ENCODE data around the gene PHYH.

PHYH gene

DNA sequence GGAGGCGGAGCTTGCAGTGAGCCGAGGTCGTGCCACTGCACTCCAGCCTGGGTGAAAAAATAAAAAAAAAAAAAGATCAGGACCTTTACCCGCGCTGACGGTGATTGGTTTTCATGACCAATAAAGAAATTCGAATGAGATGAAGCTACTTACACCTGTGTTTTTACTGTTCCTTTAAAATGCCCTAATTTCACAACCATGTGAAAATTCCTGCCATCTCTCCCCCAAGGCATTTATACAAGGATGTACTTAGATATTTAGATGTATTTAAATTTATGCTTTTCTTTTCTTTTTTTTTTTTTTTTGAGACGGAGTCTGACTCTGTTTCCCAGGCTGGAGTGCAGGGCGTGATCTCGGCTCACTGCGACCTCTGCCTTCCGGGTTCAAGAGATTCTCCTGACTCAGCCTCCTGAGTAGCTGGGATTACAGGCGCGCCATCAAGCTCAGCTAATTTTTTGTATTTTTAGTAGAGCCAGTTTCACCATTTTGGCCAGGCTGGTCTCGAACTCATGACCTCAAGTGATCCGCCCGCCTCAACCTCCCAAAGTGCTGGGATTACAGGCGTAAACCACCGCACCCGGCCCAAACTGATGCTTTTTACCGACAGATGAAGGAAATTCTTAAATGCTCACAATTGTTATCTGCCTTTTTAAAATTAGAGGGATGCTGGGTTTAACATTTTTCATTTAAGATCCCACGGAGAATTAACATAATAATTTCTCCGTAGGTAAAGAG, 3.1 kb upstream of the PHYH start:
- H3K27me3 ChIP-seq (ENCODE audit: insufficient read depth, poor library complexity, severe bottlenecking): no peaks in the 10 kb centered on the region
- H3K4me3 ChIP-seq (replicated peaks; ENCODE audit: insufficient read depth, low read length): no peak overlapping the region
- TF ChIP-seq POLR2AphosphoS5 (IDR thresholded peaks at IDR 0.05; ENCODE audit: low read depth) (no peak), GABPA (IDR thresholded peaks at IDR 0.05; ENCODE audit: low read depth) (no peak), SPI1 (IDR thresholded peaks at IDR 0.05; ENCODE audit: borderline replicate concordance, low read depth) (no peak)
- TF ChIP-seq, protein P1, sequence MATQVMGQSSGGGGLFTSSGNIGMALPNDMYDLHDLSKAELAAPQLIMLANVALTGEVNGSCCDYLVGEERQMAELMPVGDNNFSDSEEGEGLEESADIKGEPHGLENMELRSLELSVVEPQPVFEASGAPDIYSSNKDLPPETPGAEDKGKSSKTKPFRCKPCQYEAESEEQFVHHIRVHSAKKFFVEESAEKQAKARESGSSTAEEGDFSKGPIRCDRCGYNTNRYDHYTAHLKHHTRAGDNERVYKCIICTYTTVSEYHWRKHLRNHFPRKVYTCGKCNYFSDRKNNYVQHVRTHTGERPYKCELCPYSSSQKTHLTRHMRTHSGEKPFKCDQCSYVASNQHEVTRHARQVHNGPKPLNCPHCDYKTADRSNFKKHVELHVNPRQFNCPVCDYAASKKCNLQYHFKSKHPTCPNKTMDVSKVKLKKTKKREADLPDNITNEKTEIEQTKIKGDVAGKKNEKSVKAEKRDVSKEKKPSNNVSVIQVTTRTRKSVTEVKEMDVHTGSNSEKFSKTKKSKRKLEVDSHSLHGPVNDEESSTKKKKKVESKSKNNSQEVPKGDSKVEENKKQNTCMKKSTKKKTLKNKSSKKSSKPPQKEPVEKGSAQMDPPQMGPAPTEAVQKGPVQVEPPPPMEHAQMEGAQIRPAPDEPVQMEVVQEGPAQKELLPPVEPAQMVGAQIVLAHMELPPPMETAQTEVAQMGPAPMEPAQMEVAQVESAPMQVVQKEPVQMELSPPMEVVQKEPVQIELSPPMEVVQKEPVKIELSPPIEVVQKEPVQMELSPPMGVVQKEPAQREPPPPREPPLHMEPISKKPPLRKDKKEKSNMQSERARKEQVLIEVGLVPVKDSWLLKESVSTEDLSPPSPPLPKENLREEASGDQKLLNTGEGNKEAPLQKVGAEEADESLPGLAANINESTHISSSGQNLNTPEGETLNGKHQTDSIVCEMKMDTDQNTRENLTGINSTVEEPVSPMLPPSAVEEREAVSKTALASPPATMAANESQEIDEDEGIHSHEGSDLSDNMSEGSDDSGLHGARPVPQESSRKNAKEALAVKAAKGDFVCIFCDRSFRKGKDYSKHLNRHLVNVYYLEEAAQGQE (IDR thresholded peaks at IDR 0.05; ENCODE audit: insufficient replicate concordance, low read depth): no peak
- TF ChIP-seq, protein P2, sequence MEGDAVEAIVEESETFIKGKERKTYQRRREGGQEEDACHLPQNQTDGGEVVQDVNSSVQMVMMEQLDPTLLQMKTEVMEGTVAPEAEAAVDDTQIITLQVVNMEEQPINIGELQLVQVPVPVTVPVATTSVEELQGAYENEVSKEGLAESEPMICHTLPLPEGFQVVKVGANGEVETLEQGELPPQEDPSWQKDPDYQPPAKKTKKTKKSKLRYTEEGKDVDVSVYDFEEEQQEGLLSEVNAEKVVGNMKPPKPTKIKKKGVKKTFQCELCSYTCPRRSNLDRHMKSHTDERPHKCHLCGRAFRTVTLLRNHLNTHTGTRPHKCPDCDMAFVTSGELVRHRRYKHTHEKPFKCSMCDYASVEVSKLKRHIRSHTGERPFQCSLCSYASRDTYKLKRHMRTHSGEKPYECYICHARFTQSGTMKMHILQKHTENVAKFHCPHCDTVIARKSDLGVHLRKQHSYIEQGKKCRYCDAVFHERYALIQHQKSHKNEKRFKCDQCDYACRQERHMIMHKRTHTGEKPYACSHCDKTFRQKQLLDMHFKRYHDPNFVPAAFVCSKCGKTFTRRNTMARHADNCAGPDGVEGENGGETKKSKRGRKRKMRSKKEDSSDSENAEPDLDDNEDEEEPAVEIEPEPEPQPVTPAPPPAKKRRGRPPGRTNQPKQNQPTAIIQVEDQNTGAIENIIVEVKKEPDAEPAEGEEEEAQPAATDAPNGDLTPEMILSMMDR (IDR thresholded peaks at IDR 0.05; ENCODE audit: insufficient read depth, low read length): no peak
- H3K27ac ChIP-seq (replicated peaks): no peak overlapping the region
- no peak for DNase-seq (ENCODE audit: low read depth in 1 of 2, low spot score in 1 of 2)

DNA sequence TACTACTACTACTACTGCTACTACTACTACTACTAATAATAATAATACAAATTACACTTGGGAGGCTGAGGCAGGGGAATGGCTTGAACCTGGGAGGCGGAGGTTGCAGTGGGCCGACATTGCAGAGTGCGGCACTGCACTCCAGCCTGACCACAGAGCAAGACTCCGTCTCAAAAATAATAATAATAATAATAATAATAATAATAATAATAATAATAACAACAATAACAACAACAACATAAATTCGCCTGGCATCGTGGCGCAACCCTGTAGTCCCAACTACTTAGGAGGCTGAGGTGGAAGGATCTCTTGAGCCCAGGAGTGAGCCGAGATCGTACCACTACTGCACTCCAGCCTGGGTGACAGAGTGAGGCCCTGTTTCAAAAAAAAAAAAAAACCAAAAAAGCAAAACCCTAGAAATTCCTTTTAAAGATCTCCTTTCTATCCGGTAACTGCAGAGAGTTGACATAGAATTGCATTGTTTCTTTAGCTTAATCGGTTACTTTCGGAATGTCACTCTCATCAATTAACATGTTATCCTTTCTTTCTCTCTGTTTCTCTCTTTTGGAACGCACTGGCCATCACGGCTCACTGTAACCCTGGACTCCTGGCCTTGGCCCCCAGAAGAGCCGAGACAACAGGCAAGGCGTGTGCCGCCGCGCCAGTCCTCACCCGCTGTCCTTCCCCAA, 972 bp downstream of the PHYH start:
- no peaks in the 10 kb centered on the region for H3K27me3 ChIP-seq (ENCODE audit: insufficient read depth, poor library complexity, severe bottlenecking)
- TF ChIP-seq, protein P2 (IDR thresholded peaks at IDR 0.05; ENCODE audit: insufficient read depth, low read length): no peak
- no peak for TF ChIP-seq SPI1 (IDR thresholded peaks at IDR 0.05; ENCODE audit: borderline replicate concordance, low read depth)
- TF ChIP-seq GABPA (IDR thresholded peaks at IDR 0.05; ENCODE audit: low read depth): no peak
- TF ChIP-seq, protein P1 (IDR thresholded peaks at IDR 0.05; ENCODE audit: insufficient replicate concordance, low read depth): no peak
- no peak for TF ChIP-seq POLR2AphosphoS5 (IDR thresholded peaks at IDR 0.05; ENCODE audit: low read depth)
- H3K27ac ChIP-seq (replicated peaks): no peak overlapping the region
- peak overlapping the region; percentile 47 for H3K4me3 ChIP-seq (replicated peaks; ENCODE audit: insufficient read depth, low read length)
- DNase-seq (ENCODE audit: low read depth in 1 of 2, low spot score in 1 of 2): no peak

- Histone ChIP-seq H3K4me3 (replicated peaks; ENCODE audit: insufficient read depth, low read length) (no peak overlapping the region), H3K27me3 (ENCODE audit: insufficient read depth, poor library complexity, severe bottlenecking) (no peaks in the 10 kb centered on the region), H3K27ac (replicated peaks) (no peak overlapping the region)
- DNase-seq (ENCODE audit: low read depth in 1 of 2, low spot score in 1 of 2): no peak
- no peak for TF ChIP-seq POLR2AphosphoS5 (IDR thresholded peaks at IDR 0.05; ENCODE audit: low read depth)
- TF ChIP-seq, protein P1 (IDR thresholded peaks at IDR 0.05; ENCODE audit: insufficient replicate concordance, low read depth): no peak
- TF ChIP-seq GABPA (IDR thresholded peaks at IDR 0.05; ENCODE audit: low read depth): no peak
- TF ChIP-seq, protein P2 (IDR thresholded peaks at IDR 0.05; ENCODE audit: insufficient read depth, low read length): no peak
- TF ChIP-seq SPI1 (IDR thresholded peaks at IDR 0.05; ENCODE audit: borderline replicate concordance, low read depth): no peak
These were observed 3.4 kb downstream of the PHYH start for GRCh38 chr10:13296476-13296875.

All from HL-60 (cell line).